Lung (tissue), 16 donors: ENCODE data around the gene PARP16. TPM values are rescaled to one million over a fixed set of nuclear protein-coding genes. Genes with fewer than 3 reads are reported as not detected.

Source experiments
- ATAC-seq: fragments of 200-7000 bp; cut with Tn5 transposase; one replicate; pipeline ENCODE4 v1.9.1; 2020; ENCODE audit warnings: moderate number of reproducible peaks; ENCODE audit not compliant: insufficient read depth, low FRiP score
- DNase-seq, 3 donors: peaks; one replicate each; pipeline ENCODE4 v3.0.0-alpha.2; 2013 to 2017
- H3K27ac ChIP-seq, 2 donors: one replicate each; pipeline ENCODE4 v1.5.1; 2013; ENCODE audit warnings: mild to moderate bottlenecking in 2 of 2, moderate library complexity in 2 of 2, control low read depth in 1 of 2, inconsistent platforms in 1 of 2, low read depth in 1 of 2, low read length in 1 of 2
- H3K27me3 ChIP-seq, 3 donors: one replicate each; pipeline ENCODE4 v1.5.1; 2013; ENCODE audit warnings: low read length in 2 of 3; ENCODE audit not compliant: control insufficient read depth in 3 of 3, insufficient read depth in 3 of 3
- H3K36me3 ChIP-seq, 4 donors: one replicate each; pipeline ENCODE4 v1.5.1; 2013; ENCODE audit warnings: low read length in 4 of 4, mild to moderate bottlenecking in 1 of 4, moderate library complexity in 1 of 4; ENCODE audit not compliant: control insufficient read depth in 4 of 4, insufficient read depth in 4 of 4
- H3K4me1 ChIP-seq, 5 donors: one replicate each; pipeline ENCODE4 v1.5.1; 2013; ENCODE audit warnings: low read length in 5 of 5, mild to moderate bottlenecking in 2 of 5, moderate library complexity in 1 of 5; ENCODE audit not compliant: control insufficient read depth in 5 of 5, insufficient read depth in 5 of 5
- H3K4me3 ChIP-seq: one replicate; pipeline ENCODE4 v1.5.1; 2013; ENCODE audit warnings: mild to moderate bottlenecking, control low read depth, moderate library complexity
- H3K9ac ChIP-seq, 2 donors: one replicate each; pipeline ENCODE4 v1.5.1; 2013; ENCODE audit warnings: low read length in 2 of 2, control low read depth in 1 of 2; ENCODE audit not compliant: insufficient read depth in 1 of 2
- H3K9me3 ChIP-seq, 4 donors: one replicate each; pipeline ENCODE4 v1.5.1; 2013; ENCODE audit warnings: low read length in 3 of 4, mild to moderate bottlenecking in 1 of 4, moderate library complexity in 1 of 4; ENCODE audit not compliant: control insufficient read depth in 4 of 4, insufficient read depth in 3 of 4
- WGBS, 2 donors: extraction: QIAGEN DNeasy Blood & Tissue Kit; methylation state at CpG; one replicate each; pipeline ENCODE4 v1.1.7; 2013; 5-methylcytosine and 5-hydroxymethylcytosine counted together
- long read RNA-seq, 5 donors: transcript quantifications; one replicate each; lab custom pipeline, GENCODE V29; 2026
- polyA plus RNA-seq, 2 donors: library from polyadenylated mRNA; stranded (reverse); fragments of 200-250 nt; gene quantifications; one replicate each; pipeline ENCODE4 v1.2.1, GENCODE V29; 2013
- total RNA-seq, 2 donors: library from RNA; depleted of rRNA in 1 of 2; stranded (reverse); fragments of >200 nt in 1 of 2; gene quantifications; one replicate each; pipeline ENCODE4 v1.2.1, GENCODE V29; 2014 to 2021
- TF ChIP-seq, protein P1 (sequence below): IDR thresholded peaks from 2 replicates; pipeline ENCODE4 v1.5.1; 2012; ENCODE audit warnings: mild to moderate bottlenecking; ENCODE audit errors: control extremely low read depth, extremely low read depth
- donor health status: control.
- donor health status: control.
- donor health status: Bipolar disorder and iron deficiency.
- donor health status: healthy.
- donor health status: DM: yes; HTN: yes; CAD: no.

PARP16 gene, protein sequence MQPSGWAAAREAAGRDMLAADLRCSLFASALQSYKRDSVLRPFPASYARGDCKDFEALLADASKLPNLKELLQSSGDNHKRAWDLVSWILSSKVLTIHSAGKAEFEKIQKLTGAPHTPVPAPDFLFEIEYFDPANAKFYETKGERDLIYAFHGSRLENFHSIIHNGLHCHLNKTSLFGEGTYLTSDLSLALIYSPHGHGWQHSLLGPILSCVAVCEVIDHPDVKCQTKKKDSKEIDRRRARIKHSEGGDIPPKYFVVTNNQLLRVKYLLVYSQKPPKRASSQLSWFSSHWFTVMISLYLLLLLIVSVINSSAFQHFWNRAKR
- total RNA-seq (1 to 10 TPM; 7.4 to 7.7 TPM), polyA plus RNA-seq (1 to 10 TPM; 4.6 to 5.2 TPM)
- long read RNA-seq, donor 1, transcript PARP16-206 (6 exons, 2,343 nt) = major isoform, 6 of 7 reads
- long read RNA-seq, donor 1, partial matches to known transcripts = 0 of 7 reads
- long read RNA-seq, donor 1, other reads (novel, unspliced or antisense) = 0 of 7 reads
- long read RNA-seq, donor 2, partial matches to known transcripts = 5 of 7 reads
- long read RNA-seq, donor 2, other reads (novel, unspliced or antisense) = 0 of 7 reads
- long read RNA-seq, donor 3, partial matches to known transcripts = 0 of 4 reads
- long read RNA-seq, donor 3, other reads (novel, unspliced or antisense) = 0 of 4 reads
- long read RNA-seq, donor 4 = 0 reads
- long read RNA-seq, donor 5, transcript PARP16-206 (6 exons, 2,343 nt) = major isoform, 6 of 7 reads
- long read RNA-seq, donor 5, partial matches to known transcripts = 0 of 7 reads
- long read RNA-seq, donor 5, other reads (novel, unspliced or antisense) = 0 of 7 reads

DNA sequence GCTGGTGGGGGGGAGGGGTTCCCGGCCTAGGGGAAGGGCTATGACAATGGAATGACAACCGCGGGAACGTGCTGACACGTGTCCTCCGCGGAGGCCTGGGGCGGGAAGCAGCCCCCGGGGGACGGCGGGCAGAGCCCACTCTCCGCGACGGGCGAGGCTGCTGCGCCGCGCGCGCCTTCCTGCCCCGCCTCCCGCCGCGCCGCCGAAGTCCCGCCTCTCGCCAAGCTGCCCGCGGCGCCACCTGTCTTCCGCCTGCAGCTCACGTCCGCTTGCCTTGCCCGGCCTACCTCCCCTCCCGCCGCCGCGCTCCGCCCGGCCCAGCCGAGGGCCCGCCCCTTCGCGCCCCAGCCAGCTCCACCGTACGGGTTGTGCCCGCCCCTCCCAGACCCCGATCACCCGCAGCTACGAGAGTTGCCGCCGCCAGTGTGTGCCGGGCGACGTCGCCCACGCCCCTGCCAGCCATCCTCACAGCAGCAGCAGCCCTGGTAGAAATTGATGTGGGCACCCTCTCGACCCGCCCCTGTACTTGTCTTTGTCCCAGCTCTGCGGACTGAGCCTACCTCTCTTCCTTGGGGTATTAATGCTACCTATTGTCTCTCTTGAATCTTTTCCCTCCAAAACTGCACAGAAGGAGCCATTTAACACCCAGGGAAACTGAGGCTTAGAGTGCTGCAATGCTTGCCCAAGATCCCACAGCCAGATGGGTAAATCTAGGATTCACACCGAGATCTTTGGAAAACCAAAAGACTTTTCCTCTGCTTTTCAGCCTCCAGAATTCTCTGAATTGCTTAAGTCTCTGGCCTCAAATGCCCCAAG is at the start of gene PARP16:
PARP16 (minus strand) TSS at position 180 of the 816 bp plus-strand sequence. CDS start 457 bp downstream, outside the sequence.
- TF ChIP-seq, protein P1, sequence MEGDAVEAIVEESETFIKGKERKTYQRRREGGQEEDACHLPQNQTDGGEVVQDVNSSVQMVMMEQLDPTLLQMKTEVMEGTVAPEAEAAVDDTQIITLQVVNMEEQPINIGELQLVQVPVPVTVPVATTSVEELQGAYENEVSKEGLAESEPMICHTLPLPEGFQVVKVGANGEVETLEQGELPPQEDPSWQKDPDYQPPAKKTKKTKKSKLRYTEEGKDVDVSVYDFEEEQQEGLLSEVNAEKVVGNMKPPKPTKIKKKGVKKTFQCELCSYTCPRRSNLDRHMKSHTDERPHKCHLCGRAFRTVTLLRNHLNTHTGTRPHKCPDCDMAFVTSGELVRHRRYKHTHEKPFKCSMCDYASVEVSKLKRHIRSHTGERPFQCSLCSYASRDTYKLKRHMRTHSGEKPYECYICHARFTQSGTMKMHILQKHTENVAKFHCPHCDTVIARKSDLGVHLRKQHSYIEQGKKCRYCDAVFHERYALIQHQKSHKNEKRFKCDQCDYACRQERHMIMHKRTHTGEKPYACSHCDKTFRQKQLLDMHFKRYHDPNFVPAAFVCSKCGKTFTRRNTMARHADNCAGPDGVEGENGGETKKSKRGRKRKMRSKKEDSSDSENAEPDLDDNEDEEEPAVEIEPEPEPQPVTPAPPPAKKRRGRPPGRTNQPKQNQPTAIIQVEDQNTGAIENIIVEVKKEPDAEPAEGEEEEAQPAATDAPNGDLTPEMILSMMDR = peak; percentile 57

DNA sequence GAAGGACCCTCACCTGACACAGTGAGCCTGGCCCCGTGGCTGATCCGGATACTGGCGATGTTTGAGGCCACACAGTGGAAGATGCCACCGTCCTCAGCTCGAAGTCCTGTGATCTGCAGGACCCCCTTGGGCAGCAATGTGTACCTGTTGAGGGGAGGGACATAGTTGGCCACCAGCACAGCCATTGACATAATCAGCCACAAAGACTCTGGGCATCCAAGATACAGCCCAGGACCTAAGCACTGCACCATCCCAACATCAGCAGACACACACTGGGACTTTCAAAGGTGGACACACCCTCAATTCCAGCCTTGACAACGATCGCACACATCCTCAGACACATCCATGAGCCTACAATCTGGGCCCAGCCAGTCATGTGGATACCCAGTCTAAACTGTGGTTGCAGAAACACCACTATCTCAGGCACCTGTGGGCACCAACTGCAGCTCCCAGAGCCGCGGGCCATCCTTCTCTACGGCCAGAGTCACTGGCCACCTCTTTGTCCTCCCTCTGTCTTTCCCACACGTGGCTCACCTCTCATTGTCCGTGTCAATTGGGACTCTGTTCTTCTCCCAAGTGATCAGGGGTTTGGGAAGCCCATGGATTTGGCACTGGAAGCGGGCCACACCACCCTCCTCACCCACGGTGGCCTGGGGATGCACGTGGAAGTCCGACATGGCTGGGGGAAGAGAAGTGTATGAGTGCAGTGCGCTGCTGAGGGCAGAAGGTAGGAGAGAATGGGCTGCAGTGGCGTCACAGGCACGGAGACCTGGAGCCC is 48.8 kb upstream of the PARP16 start:
- Histone ChIP-seq H3K4me3 (no peak overlapping the region), H3K27me3 (no peaks in the 10 kb centered on the region), H3K9me3 (no peaks in the 10 kb centered on the region), H3K36me3 (peaks cover 0 to 18% (median 2%) of the 10 kb centered on the region in 4 donors), H3K4me1 (peaks cover 0 to 35% (median 4%) of the 10 kb centered on the region in 5 donors), H3K27ac (no peak overlapping the region), H3K9ac (no peak overlapping the region)
- DNase-seq (no peak), ATAC-seq (no peak)
- TF ChIP-seq, protein P1 = no peak
- 92 to 96% methylated on average over 19 of the region's 19 CpGs for WGBS, 2 donors

More for the DNA sequence above, at the start of gene PARP16:
- 2 to 4% methylated on average over 40 to 62 of the region's 62 CpGs for WGBS, 2 donors
- Histone ChIP-seq H3K9me3 (no peaks in the 10 kb centered on the region), H3K27ac (peak within 1 kb of the TSS; percentile 89 to 95), H3K27me3 (no peaks in the 10 kb centered on the region), H3K4me1 (peaks cover 0 to 13% (median 3%) of the 10 kb centered on the region in 5 donors), H3K9ac (peak within 1 kb of the TSS; percentile 74 to 81), H3K36me3 (peaks cover 0 to 5% (median 1%) of the 10 kb centered on the region in 4 donors), H3K4me3 (peak within 1 kb of the TSS; percentile 59)
- peak; percentile 91 to 97 (median 94) for DNase-seq
- ATAC-seq = peak; percentile 95

DNA sequence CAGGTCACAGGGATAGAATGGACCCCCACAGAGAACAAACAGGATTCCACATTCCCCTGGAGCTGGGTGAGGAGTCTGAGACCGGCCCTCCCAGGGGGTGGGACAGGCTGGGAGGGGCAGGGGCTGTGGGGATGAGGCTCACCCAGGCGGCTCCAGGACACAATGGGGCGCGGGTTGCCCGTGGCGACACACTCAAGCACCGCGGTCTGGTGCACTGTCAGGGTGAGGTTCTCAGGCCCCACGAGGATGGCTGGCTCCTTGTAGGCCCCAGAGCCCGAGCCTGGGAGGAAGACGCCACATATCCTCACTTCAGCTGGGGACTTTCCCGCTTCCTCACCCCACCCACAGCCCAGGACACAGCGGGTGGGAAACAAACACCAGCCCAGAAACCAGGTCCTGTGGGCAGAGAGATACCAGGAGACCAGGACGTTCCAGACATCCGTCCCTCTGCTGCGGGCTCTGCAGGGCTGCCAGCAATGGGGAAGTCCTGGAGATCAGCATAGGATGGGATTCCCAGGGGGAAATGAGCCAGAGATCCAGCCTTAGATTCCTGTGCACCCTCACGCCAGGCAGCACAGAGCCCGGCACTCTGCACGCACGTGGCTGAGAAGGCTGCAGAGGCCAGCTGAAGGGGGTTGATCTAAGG is 48.0 kb upstream of the PARP16 start:
- Histone ChIP-seq H3K27ac (no peak overlapping the region), H3K4me1 (peaks cover 0 to 28% (median 3%) of the 10 kb centered on the region in 5 donors), H3K4me3 (no peak overlapping the region), H3K27me3 (no peaks in the 10 kb centered on the region), H3K36me3 (peaks cover 0 to 22% (median 2%) of the 10 kb centered on the region in 4 donors), H3K9me3 (no peaks in the 10 kb centered on the region), H3K9ac (no peak overlapping the region)
- WGBS, 2 donors = 65 to 75% methylated on average over 18 to 20 of the region's 20 CpGs
- no peak for DNase-seq
- TF ChIP-seq, protein P1 = no peak
- no peak for ATAC-seq
